ENCODE results near the gene DNAH1. TPM values are rescaled to one million over a fixed set of nuclear protein-coding genes. Genes with fewer than 3 reads are reported as not detected.

DNAH1 gene
- total RNA-seq, 3 donors from 2014 or later: 7.5 to 11.5 (median 10.8) TPM

- Histone ChIP-seq H3K4me3 (no peak overlapping the region), H3K36me3 (no peaks in the 10 kb centered on the region), H3K4me1 (no peaks in the 10 kb centered on the region), H3K27me3 (no peaks in the 10 kb centered on the region), H3K27ac (no peak overlapping the region), H3K9me3 (no peaks in the 10 kb centered on the region)
- TF ChIP-seq POLR2AphosphoS5 (IDR thresholded peaks at IDR 0.05) (no peak), POLR2A (IDR thresholded peaks at IDR 0.05) (no peak)
- TF ChIP-seq, protein P1, sequence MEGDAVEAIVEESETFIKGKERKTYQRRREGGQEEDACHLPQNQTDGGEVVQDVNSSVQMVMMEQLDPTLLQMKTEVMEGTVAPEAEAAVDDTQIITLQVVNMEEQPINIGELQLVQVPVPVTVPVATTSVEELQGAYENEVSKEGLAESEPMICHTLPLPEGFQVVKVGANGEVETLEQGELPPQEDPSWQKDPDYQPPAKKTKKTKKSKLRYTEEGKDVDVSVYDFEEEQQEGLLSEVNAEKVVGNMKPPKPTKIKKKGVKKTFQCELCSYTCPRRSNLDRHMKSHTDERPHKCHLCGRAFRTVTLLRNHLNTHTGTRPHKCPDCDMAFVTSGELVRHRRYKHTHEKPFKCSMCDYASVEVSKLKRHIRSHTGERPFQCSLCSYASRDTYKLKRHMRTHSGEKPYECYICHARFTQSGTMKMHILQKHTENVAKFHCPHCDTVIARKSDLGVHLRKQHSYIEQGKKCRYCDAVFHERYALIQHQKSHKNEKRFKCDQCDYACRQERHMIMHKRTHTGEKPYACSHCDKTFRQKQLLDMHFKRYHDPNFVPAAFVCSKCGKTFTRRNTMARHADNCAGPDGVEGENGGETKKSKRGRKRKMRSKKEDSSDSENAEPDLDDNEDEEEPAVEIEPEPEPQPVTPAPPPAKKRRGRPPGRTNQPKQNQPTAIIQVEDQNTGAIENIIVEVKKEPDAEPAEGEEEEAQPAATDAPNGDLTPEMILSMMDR (IDR thresholded peaks at IDR 0.05): no peak
- DNase-seq (ENCODE audit: low spot score in 2 of 2): no peak
- intact Hi-C loops (cut with DNase I; ENCODE audit: low total_unique reads): no loop called here
Observed at GRCh38 chr3:52385157-52385556, 69.0 kb downstream of the DNAH1 start.

- no peak for TF ChIP-seq POLR2A (IDR thresholded peaks at IDR 0.05)
- TF ChIP-seq POLR2AphosphoS5 (IDR thresholded peaks at IDR 0.05): no peak
- TF ChIP-seq, protein P1 (IDR thresholded peaks at IDR 0.05): no peak
- intact Hi-C loops (cut with DNase I; ENCODE audit: low total_unique reads): no loop called here
- H3K36me3 ChIP-seq: no peaks in the 10 kb centered on the region
Observed at GRCh38 chr3:52387481-52387880, 71.4 kb downstream of the DNAH1 start.

GRCh38 chr3:52388348-52388821 is 72.3 kb downstream of the DNAH1 start:
- DNase-seq (ENCODE audit: low spot score in 2 of 2): no peak
- intact Hi-C loops (cut with DNase I; ENCODE audit: low total_unique reads): no loop called here
- TF ChIP-seq POLR2A (IDR thresholded peaks at IDR 0.05) (no peak), POLR2AphosphoS5 (IDR thresholded peaks at IDR 0.05) (no peak)
- TF ChIP-seq, protein P1 (IDR thresholded peaks at IDR 0.05): no peak
- no peak overlapping the region for H3K27ac ChIP-seq
- no peaks in the 10 kb centered on the region for H3K27me3 ChIP-seq
- no peak overlapping the region for H3K4me3 ChIP-seq
- H3K36me3 ChIP-seq: peaks cover 6% of the 10 kb centered on the region
- no peaks in the 10 kb centered on the region for H3K4me1 ChIP-seq
- H3K9me3 ChIP-seq: no peaks in the 10 kb centered on the region

More at GRCh38 chr3:52387481-52387880, 71.4 kb downstream of the DNAH1 start:
- no peak overlapping the region for H3K4me3 ChIP-seq
- DNase-seq (ENCODE audit: low spot score in 2 of 2): no peak
- H3K27ac ChIP-seq: no peak overlapping the region
- H3K9me3 ChIP-seq: no peaks in the 10 kb centered on the region
- H3K27me3 ChIP-seq: no peaks in the 10 kb centered on the region
- no peaks in the 10 kb centered on the region for H3K4me1 ChIP-seq

DNA sequence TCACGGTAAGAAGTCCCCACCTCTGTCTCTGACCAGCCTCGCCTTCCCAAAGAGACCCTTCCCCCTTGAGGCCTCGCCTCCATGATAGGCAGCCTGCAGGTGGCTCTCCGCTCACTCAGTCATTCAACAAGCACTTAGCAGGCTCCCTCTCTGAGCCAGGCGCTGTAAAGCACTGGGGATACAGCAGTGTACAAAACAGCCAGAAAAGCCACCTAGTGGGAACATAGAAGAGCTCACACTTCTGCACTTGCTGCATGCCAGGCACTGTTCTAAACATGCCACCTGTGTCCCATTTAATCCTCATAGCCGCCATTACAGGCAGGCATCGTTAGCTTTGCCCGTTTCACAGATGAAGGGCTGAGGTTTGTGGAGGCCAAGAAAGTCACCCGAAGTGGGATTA is 72.8 kb downstream of the DNAH1 start:
- Histone ChIP-seq H3K4me1 (no peaks in the 10 kb centered on the region), H3K4me3 (no peak overlapping the region), H3K27ac (no peak overlapping the region), H3K36me3 (peaks cover 6% of the 10 kb centered on the region), H3K9me3 (no peaks in the 10 kb centered on the region), H3K27me3 (no peaks in the 10 kb centered on the region)
- TF ChIP-seq, protein P1 (IDR thresholded peaks at IDR 0.05): no peak
- no peak for TF ChIP-seq POLR2AphosphoS5 (IDR thresholded peaks at IDR 0.05)
- TF ChIP-seq POLR2A (IDR thresholded peaks at IDR 0.05): no peak
- intact Hi-C loops (cut with DNase I; ENCODE audit: low total_unique reads): no loop called here
- no peak for DNase-seq (ENCODE audit: low spot score in 2 of 2)

DNA sequence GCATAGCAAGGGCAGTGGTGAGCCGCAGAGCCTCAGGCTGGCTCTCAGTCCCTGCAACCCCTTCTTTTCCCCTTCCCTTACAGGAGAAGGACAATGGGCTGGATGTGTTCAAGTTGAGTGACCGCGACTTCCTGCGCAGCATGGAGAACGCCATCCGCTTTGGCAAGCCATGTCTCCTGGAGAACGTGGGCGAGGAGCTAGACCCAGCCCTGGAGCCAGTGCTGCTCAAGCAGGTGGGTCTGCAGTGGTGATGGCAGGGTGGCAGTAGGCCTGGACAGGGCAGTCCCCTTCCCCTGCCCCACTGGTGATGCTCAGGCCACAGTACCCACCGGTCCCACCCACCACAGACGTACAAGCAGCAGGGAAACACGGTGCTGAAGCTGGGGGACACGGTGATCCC is 75.0 kb downstream of the DNAH1 start:
- Histone ChIP-seq H3K4me3 (no peak overlapping the region), H3K36me3 (peaks cover 6% of the 10 kb centered on the region), H3K4me1 (no peaks in the 10 kb centered on the region), H3K27ac (no peak overlapping the region), H3K27me3 (no peaks in the 10 kb centered on the region), H3K9me3 (no peaks in the 10 kb centered on the region)
- TF ChIP-seq POLR2A (IDR thresholded peaks at IDR 0.05) (no peak), POLR2AphosphoS5 (IDR thresholded peaks at IDR 0.05) (no peak)
- TF ChIP-seq, protein P1 (IDR thresholded peaks at IDR 0.05): no peak
- no peak for DNase-seq (ENCODE audit: low spot score in 2 of 2)
- intact Hi-C loops (cut with DNase I; ENCODE audit: low total_unique reads): no loop called here
